Mammary epithelial cell (primary cell): ENCODE data around the gene LYSET.
"Not testable (repeated sequence)": the region's sequence is repeated elsewhere in the genome, so short reads cannot be mapped to it uniquely, and the experiment has no call there.

Experiments used
- CTCF ChIP-seq, 2 donors: IDR thresholded peaks in 1 of 2; conservative IDR thresholded peaks in 1 of 2; 2 replicates each; pipeline ENCODE4 v1.5.1; 2011 to 2012; ENCODE audit warnings: inconsistent platforms in 2 of 2, low read length in 2 of 2, mild to moderate bottlenecking in 2 of 2, control low read depth in 1 of 2, low read depth in 1 of 2; ENCODE audit not compliant: insufficient read depth in 1 of 2; ENCODE audit errors: extremely low read depth in 1 of 2
- EZH2 ChIP-seq: IDR thresholded peaks from 2 replicates; pipeline ENCODE4 v1.6.1; 2012; ENCODE audit warnings: low read length, inconsistent platforms, borderline replicate concordance

GRCh38 chr14:93174731-93175130 lies 10.4 kb upstream of the LYSET start:
- TF ChIP-seq CTCF (conservative IDR thresholded peaks at IDR 0.05 in 1 of 2, IDR thresholded peaks at IDR 0.05 in 1 of 2; ENCODE audit: extremely low read depth in 1 of 2, insufficient read depth in 1 of 2, low read depth in 1 of 2, low read length in 2 of 2); EZH2: not testable (repeated sequence)
